ENCODE measurements around the gene TMTC2. TPM values are rescaled to one million over a fixed set of nuclear protein-coding genes. Genes with fewer than 3 reads are reported as not detected.

TMTC2 gene
- total RNA-seq, 6 experiments from 2014 or later = 0.75 to 3.2 (median 1.1) TPM

DNA sequence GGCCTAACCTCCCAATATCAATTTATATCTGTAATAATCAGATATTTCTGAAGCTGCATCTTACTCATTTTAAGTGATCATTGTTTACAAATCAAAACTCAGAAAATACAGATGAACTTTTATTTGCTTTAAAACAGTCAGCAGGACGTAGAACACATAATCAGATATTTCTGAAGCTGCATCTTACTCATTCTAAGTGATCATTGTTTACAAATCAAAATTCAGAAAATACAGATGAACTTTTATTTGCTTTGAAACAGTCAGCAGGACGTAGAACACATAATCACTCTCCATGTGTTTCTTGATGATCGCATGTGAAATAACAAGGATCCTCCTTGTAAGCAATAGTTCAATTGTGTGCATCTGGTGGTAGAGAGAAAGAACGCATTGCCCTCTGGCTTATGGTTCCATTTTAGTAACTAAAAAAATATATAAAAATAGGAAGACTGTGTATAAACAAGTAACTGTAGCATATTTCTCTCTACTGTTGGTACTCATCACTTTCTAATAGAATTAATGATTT, 15.0 kb upstream of the TMTC2 start:
- TF ChIP-seq, protein P1, sequence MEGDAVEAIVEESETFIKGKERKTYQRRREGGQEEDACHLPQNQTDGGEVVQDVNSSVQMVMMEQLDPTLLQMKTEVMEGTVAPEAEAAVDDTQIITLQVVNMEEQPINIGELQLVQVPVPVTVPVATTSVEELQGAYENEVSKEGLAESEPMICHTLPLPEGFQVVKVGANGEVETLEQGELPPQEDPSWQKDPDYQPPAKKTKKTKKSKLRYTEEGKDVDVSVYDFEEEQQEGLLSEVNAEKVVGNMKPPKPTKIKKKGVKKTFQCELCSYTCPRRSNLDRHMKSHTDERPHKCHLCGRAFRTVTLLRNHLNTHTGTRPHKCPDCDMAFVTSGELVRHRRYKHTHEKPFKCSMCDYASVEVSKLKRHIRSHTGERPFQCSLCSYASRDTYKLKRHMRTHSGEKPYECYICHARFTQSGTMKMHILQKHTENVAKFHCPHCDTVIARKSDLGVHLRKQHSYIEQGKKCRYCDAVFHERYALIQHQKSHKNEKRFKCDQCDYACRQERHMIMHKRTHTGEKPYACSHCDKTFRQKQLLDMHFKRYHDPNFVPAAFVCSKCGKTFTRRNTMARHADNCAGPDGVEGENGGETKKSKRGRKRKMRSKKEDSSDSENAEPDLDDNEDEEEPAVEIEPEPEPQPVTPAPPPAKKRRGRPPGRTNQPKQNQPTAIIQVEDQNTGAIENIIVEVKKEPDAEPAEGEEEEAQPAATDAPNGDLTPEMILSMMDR (IDR thresholded peaks at IDR 0.05) = no peak
- DNase-seq = no peak
- Mint-ChIP-seq H3K4me3 (no peak overlapping the region), H3K4me1 (ENCODE audit: low read depth) (no peaks in the 10 kb centered on the region), H3K36me3 (ENCODE audit: low read depth) (no peaks in the 10 kb centered on the region), H3K9me3 (no peaks in the 10 kb centered on the region; the same call in none of the 2 replicates), H3K27me3 (ENCODE audit: insufficient read depth) (peaks cover 2% of the 10 kb centered on the region; the same call in 1 of the 2 replicates), H3K27ac (no peak overlapping the region)

DNA sequence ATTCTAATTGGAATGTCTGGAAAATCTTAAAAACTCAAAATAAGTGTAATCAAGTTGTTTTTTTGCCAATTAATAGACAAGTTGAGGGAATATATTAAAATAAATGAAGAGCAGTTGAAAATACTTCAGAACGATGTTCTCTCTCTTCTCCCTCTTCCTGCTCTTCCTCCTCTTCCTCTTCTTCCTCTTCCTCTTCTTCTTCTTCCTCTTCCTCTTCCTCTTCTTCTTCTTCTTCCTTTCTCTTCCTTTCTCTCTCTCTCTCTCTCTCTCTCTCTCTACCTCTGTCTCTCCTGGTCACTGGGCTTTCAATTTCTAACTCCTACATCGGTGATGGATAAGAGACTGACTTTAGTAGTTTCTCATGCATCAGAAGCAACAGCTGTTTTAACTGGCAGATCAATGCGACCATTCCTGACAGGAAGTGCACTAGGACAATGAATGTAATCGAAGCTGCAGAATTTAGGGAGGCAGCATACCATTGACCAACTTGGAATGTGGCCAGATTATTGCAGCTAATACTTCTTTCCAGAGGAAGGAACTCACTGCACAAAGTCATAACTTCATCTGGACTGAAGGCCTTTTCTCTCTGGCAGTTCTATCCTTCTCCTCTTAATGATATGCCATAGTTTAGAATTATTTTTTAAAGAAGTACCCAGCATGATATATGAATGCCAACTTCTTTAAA, 13.8 kb upstream of the TMTC2 start:
- Mint-ChIP-seq H3K27ac (no peak overlapping the region), H3K9me3 (no peaks in the 10 kb centered on the region; the same call in 1 of the 2 replicates), H3K4me1 (ENCODE audit: low read depth) (no peaks in the 10 kb centered on the region), H3K36me3 (ENCODE audit: low read depth) (no peaks in the 10 kb centered on the region), H3K27me3 (ENCODE audit: insufficient read depth) (peaks cover 2% of the 10 kb centered on the region; the same call in 1 of the 2 replicates), H3K4me3 (no peak overlapping the region)
- no peak for DNase-seq
- TF ChIP-seq, protein P1 (IDR thresholded peaks at IDR 0.05) = no peak

DNA sequence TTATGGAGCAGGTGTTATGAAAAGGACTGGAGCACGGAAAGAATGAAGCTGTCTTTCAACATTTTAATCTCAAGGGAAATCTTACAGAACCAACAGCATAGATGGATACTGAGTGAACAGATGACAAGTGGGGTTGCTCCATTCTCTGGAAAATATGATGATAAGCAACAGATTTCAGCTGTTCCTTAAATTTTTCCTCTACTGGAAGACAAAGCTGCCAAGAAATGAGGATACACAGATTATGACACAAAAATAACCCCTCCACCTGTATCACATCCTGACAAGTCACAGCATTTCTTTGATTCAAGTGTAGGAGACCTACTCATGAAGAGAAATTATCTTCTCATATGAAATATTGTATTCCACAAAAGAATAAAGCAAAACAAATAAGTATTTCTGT, 13.0 kb upstream of the TMTC2 start:
- H3K36me3 Mint-ChIP-seq (ENCODE audit: low read depth) = no peaks in the 10 kb centered on the region
- no peak overlapping the region for H3K27ac Mint-ChIP-seq
- H3K27me3 Mint-ChIP-seq (ENCODE audit: insufficient read depth) = peaks cover 2% of the 10 kb centered on the region; the same call in 1 of the 2 replicates
- no peak for DNase-seq
- no peak overlapping the region for H3K4me3 Mint-ChIP-seq
- H3K9me3 Mint-ChIP-seq = no peaks in the 10 kb centered on the region; the same call in 1 of the 2 replicates
- TF ChIP-seq, protein P1 (IDR thresholded peaks at IDR 0.05) = no peak
- no peaks in the 10 kb centered on the region for H3K4me1 Mint-ChIP-seq (ENCODE audit: low read depth)

DNA sequence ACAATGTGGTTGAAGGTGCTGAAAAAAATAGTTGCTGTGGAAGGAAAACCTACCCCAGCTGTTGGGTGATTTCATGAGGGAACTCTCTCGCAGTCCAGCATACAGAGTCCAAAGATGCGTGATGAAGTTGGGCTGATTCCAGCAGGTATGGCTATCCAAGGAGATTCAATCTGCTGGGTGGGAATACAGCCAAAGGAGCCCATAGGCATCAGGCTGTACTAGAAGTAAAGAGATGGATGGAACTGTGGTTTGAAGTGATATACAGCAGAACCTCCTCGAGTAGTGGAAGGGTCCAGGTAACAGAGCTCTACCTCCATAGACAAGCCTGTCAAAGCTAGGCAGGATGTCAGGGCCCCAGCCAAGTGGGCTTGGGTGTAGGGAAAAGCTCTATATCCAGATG, 11.5 kb upstream of the TMTC2 start:
- no peaks in the 10 kb centered on the region for H3K9me3 Mint-ChIP-seq
- TF ChIP-seq, protein P1 (IDR thresholded peaks at IDR 0.05) = no peak
- H3K4me3 Mint-ChIP-seq = no peak overlapping the region
- DNase-seq = no peak
- H3K27me3 Mint-ChIP-seq (ENCODE audit: insufficient read depth) = peaks cover 2% of the 10 kb centered on the region; the same call in 1 of the 2 replicates
- H3K4me1 Mint-ChIP-seq (ENCODE audit: low read depth) = no peaks in the 10 kb centered on the region
- H3K36me3 Mint-ChIP-seq (ENCODE audit: low read depth) = no peaks in the 10 kb centered on the region
- H3K27ac Mint-ChIP-seq = no peak overlapping the region

DNA sequence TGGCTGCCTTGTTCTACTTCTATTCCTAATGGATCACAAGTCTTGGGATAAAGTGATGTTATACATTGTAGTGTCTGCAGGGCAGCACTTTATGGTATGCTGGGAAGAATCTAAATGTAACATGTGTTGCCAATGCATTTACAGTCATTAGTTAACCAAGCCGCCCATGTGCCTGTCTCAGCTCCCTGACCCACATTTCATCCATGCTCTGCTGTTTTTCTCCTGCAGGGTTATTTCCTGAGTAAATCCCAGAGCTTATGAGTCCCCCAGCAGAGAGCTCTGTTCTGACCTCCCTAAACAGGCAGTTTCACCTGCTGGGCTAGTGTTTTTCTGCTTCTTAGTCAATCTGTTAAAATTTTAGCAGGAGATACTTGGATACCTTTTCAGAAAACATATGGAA, 4.4 kb upstream of the TMTC2 start:
- no peak overlapping the region for H3K27ac Mint-ChIP-seq
- H3K9me3 Mint-ChIP-seq = no peaks in the 10 kb centered on the region
- no peaks in the 10 kb centered on the region for H3K4me1 Mint-ChIP-seq (ENCODE audit: low read depth)
- no peak for DNase-seq
- H3K4me3 Mint-ChIP-seq = no peak overlapping the region
- TF ChIP-seq, protein P1 (IDR thresholded peaks at IDR 0.05) = no peak
- H3K27me3 Mint-ChIP-seq (ENCODE audit: insufficient read depth) = 0 out of 2 replicates have a peak, but pooled peaks cover 4% of the 10 kb centered on the region
- H3K36me3 Mint-ChIP-seq (ENCODE audit: low read depth) = no peaks in the 10 kb centered on the region
